Lower lobe of right lung (tissue), 2 donors: ENCODE results near the gene PLEKHG2. TPM values are rescaled to one million over a fixed set of nuclear protein-coding genes. Genes with fewer than 3 reads are reported as not detected.

Source experiments
- ATAC-seq, 2 donors: fragments of 200-7000 bp; cut with Tn5 transposase; one replicate each; pipeline ENCODE4 v1.9.1; 2020 to 2022; ENCODE audit warnings: mild to moderate bottlenecking in 2 of 2, moderate library complexity in 2 of 2
- DNase-seq: peaks from one replicate; pipeline ENCODE4 v3.0.0-alpha.2; 2020
- H3K27ac ChIP-seq: fragments of 200-600 bp; one replicate; pipeline ENCODE4 v1.8.0; 2022
- H3K27me3 ChIP-seq: fragments of 200-600 bp; one replicate; pipeline ENCODE4 v1.8.0; 2022; ENCODE audit warnings: low read depth
- H3K36me3 ChIP-seq: fragments of 200-600 bp; one replicate; pipeline ENCODE4 v1.8.0; 2022; ENCODE audit warnings: mild to moderate bottlenecking
- H3K4me1 ChIP-seq: fragments of 200-600 bp; one replicate; pipeline ENCODE4 v1.8.0; 2022
- H3K4me3 ChIP-seq: fragments of 200-600 bp; one replicate; pipeline ENCODE4 v1.8.0; 2022; ENCODE audit warnings: mild to moderate bottlenecking
- H3K9me3 ChIP-seq: fragments of 200-600 bp; one replicate; pipeline ENCODE4 v1.8.0; 2022
- CTCF ChIP-seq: fragments of 200-600 bp; IDR thresholded peaks from one replicate; pipeline ENCODE4 v1.8.0; 2022; ENCODE audit warnings: antibody characterized with exemption, mild to moderate bottlenecking
- intact Hi-C: fragments of 100-400 bp; cut with DNase I; formaldehyde crosslinking; loops from one replicate; pipeline ENCODE4 v1.11.0; 2022
- total RNA-seq: library from RNA; stranded (reverse); fragmentation: NEBNext Ultra II Directional; extraction: Animal tissue kit (Norgen Biotek cat#: 25700); gene quantifications from one replicate; pipeline ENCODE4 v1.2.1, GENCODE V29; 2021
- donor health status: DM: no; HTN: yes; CAD: no; lungs with severe emphysema.

Gene PLEKHG2
- total RNA-seq, 1 donor from 2014 or later, result 24.7 TPM

DNA sequence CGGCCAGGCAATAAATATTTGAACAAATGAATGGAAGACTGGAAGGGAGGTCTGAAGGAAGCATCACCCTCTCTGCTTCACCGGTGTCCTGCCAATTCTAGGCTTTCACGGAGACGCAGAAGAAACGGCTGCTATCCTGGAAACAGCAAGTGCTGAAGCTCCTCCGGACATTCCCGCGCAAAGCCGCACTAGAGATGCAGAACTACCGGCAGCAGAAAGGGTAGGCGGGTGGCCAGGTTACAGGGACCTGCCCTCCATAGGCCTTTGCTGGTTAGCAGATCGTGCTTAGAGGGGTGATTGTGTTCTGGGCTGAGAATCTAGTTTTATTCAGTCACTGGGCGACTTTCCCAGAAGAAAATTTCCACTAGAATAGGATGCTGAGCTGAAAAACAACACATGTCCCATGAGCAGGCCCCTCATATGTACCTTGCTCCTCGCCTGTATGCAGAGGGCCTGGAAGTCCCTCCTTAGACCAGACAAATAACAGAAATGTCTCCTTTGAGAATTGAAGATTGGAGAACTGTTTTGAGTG lies 32.5 kb upstream of the PLEKHG2 start:
- TF ChIP-seq CTCF, result no peak
- intact Hi-C loops, result no loop called here
- no peak for ATAC-seq
- no peaks in the 10 kb centered on the region for H3K4me1 ChIP-seq
- H3K36me3 ChIP-seq, result peaks cover 100% of the 10 kb centered on the region
- H3K27me3 ChIP-seq, result no peaks in the 10 kb centered on the region
- no peak overlapping the region for H3K27ac ChIP-seq
- no peak overlapping the region for H3K4me3 ChIP-seq
- H3K9me3 ChIP-seq, result no peaks in the 10 kb centered on the region
- DNase-seq, result no peak

DNA sequence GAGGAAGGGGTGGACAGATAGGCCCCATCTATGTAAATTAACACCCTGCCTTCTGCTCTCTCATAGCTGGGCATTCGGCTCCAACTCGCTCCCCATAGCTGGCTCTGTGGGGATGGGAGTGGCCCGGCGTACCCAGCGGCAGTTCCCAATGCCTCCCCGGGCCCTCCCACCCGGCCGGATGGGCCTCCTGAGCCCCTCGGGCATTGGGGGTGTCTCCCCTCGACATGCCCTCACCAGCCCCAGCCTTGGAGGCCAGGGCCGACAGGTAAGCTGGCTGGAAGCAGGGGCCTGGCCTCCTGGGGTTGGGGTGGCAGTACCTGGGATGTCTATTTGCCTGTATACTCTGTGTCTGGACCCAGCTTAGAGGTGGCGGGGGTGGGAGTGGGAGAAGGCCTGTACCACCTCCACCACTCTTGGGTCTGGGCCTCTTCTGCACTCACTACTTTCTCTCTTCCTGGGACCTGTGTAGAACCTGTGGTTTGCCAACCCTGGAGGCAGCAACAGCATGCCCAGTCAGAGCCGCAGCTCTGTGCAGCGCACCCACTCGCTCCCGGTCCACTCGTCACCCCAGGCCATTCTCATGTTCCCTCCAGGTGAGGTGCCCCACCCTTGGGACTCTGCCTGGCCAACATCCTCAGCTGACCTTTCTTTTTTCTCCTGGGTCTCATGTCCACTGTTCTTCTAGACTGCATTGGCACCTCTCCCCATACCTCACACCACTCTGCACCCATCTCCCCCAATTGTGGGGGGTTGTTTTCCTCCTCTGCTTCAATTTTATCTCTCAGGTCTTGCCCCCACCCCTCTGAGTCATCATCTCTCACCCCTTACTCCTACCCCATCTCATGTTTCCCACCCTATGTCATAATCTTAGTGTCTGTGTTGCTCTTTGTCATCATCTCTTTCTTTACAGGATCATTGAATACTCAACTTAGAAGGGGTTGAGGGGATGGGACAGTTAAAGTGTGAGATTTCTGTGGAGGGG lies 31.7 kb upstream of the PLEKHG2 start:
- no peak for TF ChIP-seq CTCF
- DNase-seq (no peak), ATAC-seq (no peak)
- Histone ChIP-seq H3K27ac (no peak overlapping the region), H3K27me3 (no peaks in the 10 kb centered on the region), H3K4me1 (no peaks in the 10 kb centered on the region), H3K9me3 (no peaks in the 10 kb centered on the region), H3K36me3 (peaks cover 100% of the 10 kb centered on the region), H3K4me3 (no peak overlapping the region)
- intact Hi-C loops, result no loop called here

DNA sequence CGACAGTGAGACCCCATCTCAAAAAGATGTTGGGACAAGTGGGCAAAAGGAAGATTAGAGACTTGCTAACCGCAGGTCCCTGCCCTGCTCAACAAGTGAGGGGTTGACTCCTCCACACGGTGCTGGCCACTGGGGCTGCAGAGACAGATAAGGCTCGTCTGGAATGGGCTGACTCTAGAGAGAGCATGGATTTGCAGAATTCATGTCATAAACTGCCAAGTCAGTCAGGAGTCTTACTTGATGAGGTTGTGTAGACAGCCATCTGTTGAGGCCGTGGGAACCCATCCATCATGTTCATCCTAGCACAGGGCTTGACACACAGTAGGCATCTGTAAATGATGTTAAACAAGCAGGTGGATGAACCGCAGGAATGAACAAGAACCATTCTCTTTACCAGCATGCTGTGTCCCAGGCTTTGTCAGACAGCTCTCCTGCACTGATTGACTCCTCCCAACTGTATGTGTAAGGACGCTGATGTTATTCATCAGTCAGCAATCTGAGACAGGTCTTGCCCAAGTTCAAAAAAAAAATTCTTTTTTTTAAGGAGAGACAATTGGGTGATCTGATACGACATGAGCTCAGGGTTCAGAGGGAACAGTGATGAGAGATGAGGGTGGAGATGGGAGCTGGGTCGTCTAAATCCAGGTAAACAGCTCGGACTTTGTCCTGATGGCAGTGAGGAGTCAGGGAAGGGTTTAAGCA lies 30.4 kb upstream of the PLEKHG2 start:
- no peak for DNase-seq
- no peak for ATAC-seq
- no peak overlapping the region for H3K4me3 ChIP-seq
- TF ChIP-seq CTCF, result no peak
- H3K27me3 ChIP-seq, result no peaks in the 10 kb centered on the region
- intact Hi-C loops, result no loop called here
- H3K27ac ChIP-seq, result no peak overlapping the region
- H3K36me3 ChIP-seq, result peaks cover 100% of the 10 kb centered on the region
- H3K9me3 ChIP-seq, result no peaks in the 10 kb centered on the region
- H3K4me1 ChIP-seq, result no peaks in the 10 kb centered on the region

DNA sequence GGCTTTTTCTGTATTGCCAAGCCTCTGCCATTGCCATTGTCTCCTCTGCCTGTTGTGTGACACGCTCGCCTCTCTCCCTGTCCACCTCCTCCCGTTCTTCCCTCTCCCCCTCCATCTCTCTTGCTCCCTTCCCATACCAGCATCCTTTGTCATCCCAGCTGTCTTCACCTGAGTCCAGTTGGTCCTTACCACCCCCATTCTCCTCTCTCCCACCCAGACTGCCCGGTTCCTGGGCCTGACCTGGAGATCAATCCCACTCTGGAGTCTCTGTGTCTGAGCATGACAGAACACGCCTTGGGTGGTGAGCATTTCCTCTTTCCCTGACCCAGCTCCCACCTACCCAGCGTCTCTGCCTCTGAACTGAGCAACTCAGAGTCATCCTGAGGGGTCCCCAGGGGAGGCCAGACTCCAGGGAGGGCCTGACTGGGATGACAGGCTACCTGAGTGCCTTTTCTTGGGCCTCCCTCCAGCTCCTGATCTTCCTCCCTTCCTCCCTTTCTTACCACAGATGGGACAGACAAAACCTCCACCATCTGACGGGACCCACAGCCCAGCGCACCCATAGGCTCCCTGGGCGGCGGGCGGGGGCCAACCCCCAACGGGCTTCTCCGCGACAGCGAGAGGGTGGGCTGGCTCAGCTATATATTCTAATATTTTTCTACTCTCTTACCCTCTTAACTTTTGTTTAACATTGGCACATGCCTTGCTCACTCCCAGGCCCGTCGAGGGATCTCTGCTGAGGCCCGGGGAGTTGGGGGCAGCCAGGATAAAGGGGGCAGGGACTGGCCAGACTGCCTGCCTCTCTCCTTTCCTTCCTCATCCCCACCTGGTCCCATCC lies 29.3 kb upstream of the PLEKHG2 start:
- H3K4me3 ChIP-seq, result no peak overlapping the region
- H3K9me3 ChIP-seq, result no peaks in the 10 kb centered on the region
- ATAC-seq (no peak), DNase-seq (no peak)
- no peaks in the 10 kb centered on the region for H3K27me3 ChIP-seq
- no peaks in the 10 kb centered on the region for H3K4me1 ChIP-seq
- no peak overlapping the region for H3K27ac ChIP-seq
- TF ChIP-seq CTCF, result no peak
- intact Hi-C loops, result no loop called here
- peaks cover 100% of the 10 kb centered on the region for H3K36me3 ChIP-seq
